Skin of body (tissue), 2 donors: ENCODE data around the gene BCR. TPM values are rescaled to one million over a fixed set of nuclear protein-coding genes. Genes with fewer than 3 reads are reported as not detected.

Source experiments
- DNase-seq: peaks from one replicate; lab custom pipeline; 2025; lab: John Stamatoyannopoulos, UW
- total RNA-seq: library from RNA; depleted of rRNA; stranded (reverse); fragments of >200 nt; gene quantifications from one replicate; pipeline ENCODE4 v1.2.3, GENCODE V29; 2014

The BCR gene
- total RNA-seq, 1 donor from 2014 or later = 25.1 TPM

DNA sequence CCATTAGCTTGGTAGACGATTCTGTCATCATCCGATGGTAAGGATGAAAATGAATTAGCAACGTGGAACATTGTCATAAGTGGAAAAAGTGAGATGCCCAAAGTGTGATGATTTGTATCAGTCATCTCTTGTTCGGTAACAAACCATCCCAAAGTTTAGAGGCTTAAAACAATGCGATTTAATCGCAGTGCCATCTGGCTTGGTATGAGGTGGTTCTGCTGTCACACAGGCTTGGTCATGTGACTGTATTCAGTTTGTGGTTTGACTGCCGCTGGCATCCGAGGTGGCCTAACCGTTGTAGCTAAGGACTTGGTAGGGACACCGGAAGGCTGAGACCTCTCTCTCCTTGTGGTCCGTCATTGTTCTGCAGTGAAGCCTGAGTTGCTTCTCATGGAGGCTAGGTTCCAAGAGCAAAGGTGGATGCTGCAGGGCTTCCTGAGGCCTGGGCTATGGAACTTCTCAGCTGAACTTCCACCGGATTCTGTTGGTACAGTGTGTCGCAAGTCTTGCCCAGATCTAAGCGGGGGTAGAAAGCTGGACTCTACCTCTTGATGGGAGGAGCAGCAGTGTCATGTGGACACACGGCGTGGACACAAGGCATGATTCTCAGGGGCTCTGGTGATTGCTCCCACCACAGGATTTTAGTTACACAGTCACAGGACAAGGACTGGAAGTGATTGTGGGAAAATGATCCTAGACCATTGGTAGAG is 36.3 kb downstream of the BCR start:
- no peak for DNase-seq

DNA sequence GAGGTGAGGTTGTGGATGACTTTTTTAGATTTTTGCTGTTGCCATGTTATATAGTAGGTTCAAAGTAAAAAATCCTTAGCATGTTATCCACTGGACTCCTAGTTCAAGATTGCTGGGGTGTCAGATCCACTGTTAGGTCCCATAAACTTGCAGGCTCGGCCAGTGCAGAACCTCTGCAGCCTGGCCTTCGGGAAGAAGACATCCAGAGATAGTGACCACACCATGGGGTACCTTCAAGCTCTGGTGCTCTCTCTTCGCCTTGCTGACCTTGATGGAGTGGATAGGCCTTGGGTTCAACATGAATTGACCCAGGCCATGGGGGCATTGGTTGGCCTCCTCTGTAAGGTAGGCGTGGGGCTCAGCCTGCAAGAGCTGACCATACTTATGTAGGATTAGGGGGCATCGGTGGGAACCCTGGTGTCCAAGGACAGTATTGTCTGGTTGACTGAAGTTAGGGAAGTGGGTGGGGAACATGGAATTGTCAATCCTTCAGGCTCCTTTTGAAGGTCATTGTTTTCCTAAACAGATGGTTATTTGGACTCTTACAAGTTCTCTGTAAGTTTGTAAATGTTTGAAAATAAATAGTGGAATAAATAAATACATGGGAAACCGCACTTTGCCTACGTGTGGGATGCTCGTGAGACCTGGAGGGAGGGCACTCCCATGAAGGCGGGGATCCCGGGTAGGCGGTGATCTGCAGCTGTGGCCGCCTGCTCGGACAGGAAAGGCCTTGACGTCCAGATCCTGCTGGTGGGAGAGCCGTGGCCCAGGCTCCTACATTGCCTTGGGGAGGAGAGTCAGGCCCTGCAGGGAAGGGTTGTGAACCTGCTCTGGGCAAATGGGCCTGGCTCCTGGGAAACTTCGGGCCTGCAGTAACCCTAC is 37.1 kb downstream of the BCR start:
- DNase-seq = no peak

DNA sequence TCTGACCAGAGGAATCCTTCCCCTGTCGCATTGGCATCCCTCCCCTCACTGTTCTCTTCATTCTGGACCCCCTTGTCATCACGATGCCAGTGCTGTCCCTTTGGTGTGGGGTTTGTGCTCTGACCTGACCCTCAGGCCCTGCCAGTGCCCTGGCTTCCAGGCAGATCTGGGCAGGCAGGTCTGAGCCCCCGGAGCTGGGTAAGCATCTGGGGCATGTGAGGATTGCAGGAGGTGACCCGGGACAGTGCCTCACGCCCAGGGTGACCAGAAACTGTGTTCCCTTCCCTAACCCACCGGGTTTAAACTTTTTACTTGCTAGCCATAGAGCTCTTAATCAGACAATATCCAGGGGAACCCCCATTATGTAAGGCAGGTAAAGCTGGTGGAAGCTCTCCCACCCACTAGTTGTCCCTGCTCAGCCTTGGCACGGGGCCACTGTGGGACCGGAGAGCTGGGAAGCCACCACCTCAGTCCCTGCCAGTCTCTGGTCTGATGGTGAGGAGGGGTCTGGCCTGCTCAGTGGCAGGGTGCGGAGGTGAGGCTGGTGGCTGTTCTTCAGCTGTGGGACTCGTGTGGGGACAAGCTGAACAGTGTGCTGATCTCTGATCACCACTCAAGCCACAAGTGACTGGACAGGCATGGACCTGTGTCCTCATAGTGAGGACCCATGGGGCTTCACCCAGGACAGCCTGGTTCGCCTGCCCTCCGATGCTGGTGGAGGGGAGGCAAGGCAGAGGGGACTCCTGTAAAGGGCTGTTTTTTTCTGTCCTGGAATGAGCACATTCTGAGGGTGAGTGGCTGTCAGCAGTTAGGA is 38.0 kb downstream of the BCR start:
- no peak for DNase-seq

DNA sequence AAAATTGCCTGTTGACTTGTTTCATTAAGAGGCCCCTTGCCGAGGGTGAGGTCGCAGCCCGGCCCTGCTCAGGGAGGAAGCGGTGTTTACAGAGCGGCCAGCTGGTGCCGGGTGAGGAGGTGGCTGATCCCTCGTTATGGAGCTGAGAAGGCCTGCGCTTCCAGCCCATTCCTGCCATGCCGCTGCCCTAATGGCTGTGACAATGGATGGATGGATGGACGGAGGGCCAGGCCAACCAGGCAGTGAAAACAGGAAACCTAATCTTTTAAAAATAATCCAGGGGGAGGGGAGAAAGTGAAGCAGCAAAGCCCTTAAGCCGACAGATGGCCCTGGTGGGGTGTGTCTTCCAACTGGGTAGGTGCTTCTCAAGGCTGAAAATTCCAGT is 38.5 kb downstream of the BCR start:
- no peak for DNase-seq

DNA sequence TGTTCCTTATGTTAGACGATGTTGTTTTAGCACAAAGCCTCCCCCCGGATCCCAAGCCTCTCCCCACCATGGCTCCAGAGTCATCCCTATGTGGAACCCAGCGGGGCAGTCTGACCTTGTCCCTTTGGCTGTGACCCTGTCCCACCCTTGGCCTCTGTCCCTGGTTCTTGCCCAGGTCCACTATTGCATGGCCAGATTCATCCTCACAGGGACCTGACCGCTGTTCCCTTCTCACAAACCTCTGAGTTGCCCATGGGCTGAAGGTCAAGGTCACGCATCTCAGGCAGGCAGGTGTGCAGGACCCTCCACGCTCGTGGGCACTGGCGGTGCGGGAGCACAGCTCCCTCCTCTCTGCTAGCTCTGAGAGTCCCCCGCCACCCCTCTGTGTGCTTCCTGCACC is 39.0 kb downstream of the BCR start:
- no peak for DNase-seq

DNA sequence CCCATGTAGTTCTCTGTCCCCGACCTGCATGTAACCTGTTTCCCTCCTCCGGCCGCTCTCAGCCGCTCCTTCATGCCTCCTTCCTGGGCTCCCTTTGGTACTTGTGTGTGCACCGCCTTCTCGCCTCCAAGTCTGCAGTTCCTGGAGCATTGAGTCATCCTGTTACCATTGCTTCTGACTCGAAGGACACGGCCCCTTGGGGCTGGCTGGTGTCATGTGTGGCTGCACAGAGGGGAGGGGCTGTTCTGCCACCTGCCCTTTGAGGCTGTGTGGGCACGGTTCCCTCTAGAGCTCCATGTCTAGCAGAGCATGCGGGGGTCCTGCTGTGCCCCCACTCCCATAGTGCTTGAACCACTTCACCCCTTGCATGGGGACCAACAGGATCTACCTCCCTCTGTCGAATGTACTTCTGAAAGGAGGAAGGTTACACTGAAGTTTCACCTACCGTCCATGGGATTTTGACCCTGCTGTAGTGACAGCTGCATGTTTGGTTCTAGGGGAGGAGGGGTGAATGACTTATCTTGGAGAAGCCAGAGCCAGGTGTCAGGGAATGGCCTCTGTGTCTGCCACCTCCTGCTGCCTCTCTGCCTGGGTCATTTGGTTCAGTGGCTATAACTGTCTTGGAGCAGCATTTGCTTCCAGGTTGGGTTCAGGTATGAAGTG is 39.6 kb downstream of the BCR start:
- no peak for DNase-seq

DNA sequence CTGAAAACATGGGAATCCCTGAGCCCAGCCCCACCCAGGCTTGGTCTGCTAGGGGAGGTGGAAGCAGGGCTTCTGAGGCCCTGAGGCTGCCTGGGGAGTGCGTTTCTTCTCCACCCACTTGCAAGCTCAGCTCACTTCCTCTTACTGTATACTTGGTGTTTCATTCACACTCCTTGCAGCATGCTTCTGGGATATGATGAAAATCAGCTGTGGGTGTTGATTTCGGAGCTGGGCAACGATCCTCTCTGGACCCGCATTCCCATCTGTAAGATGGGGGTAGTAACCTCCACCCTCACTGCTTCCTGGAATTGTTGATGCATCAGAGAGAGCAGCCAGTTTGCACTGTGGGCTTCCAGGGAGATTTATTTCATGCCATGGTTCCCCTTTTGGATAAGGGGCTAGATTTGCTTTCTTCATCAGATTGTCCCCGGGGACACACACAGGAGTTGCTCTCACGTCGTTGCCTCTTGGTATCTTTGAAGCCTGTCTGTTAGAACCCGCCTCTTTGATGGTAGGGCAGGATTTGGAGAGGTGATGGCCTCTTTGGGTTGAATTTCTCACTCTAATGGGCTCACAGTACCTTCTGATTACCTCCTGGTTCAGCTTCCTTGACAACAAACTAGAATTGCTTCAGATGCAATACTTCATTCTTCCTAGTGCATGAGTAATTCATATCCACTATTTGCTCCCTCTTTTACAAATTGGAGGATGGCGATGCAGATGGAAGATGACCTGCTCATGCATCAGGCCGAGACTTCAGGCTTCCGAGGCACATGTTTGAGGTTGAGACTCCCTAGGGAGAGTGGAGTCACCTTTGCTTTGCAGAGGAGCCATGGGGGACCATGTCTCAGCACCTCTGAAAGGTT is 40.4 kb downstream of the BCR start:
- DNase-seq = no peak

DNA sequence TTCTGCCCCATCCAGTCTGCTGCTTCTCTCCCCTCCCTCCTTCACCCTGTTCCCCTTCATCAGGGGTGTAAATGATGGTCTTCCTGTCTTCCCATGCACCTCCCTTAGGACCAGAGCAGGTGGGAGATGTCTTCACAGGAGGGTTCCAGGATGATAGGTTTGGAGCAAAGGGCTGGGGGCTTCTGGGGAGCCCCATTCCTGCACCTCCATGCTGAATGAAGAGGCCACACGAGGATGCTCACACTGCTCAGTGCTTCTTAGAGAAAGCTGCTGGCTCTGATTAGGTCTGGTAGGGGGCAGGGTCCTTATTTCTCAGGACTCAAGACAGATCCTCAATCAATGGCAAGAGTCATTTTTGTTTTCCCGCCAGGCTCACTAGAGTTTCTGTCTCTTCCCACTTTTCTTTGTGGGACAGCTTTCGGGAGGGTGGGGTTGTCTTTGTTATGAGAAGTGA is 41.1 kb downstream of the BCR start:
- no peak for DNase-seq

DNA sequence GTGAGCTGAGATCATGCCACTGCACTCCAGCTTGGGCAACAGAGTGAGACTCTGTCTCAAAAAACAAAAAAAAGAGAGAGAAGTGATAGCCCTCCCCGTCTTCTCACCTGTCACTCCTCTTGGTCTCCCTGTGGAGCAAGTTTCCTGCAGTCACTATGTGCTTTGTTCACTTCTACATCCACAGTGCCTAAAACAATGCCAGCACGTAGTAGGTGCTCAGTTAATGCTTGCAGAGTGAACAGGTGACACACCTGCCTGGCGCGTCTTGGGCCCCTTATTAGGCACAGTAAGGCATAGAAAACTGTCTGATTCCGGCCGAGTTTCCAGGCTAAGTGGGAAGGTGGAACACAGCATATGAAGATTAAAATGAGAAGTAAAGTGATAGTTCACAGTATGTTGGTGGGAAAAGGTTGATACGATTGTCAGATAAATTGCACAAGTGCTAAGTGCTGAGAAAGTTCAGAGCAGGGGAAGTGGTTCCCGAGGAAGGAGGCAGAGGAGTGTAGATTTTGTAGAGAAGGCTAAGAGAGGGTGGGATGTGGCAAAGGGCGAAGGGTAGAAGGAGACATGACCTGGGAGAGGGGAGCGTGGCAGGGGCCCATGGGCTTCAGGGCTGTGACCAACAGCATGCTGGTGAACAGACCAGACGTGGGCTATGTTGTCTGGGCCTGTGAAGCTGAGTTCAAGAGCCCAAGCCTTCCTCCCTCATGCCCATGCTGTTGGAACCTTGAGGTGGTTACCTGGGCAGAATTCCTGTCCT is 41.9 kb downstream of the BCR start:
- DNase-seq = no peak

DNA sequence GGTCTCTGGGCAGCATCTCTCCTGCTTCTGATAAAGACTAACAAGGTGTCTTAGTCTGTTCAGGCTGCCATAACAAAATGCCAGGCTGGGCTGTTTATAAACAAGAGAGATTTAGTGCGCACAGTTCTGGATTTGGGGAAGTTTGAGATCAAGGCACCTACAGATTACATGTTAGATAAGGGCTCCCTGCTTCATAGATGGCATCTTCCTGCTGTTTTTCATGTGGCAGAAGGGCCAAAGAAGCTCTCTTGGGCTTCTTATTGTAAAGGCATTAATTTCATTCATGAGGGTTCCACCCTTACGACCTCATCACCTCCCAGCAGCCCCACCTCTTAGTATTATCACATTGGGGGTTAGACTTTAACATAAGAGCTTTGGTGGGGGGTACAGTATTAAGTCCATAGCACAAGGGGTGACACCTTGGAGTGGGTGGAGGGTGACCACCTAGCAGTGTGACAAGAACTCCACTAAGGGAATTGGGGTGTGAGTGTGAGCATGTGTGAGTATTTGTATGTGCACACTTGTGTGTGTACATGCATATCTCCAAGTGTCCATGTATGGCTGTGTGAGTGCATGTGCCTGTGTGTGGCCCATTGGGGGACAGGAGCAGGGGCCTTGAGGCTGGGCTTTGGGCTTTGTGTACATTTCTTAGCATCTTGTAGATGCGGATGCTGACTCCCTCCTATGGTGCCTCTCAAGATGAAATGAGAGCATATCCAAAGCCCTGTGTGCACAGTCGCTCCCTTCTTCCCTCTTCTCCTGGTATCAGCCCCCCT is 42.7 kb downstream of the BCR start:
- no peak for DNase-seq

DNA sequence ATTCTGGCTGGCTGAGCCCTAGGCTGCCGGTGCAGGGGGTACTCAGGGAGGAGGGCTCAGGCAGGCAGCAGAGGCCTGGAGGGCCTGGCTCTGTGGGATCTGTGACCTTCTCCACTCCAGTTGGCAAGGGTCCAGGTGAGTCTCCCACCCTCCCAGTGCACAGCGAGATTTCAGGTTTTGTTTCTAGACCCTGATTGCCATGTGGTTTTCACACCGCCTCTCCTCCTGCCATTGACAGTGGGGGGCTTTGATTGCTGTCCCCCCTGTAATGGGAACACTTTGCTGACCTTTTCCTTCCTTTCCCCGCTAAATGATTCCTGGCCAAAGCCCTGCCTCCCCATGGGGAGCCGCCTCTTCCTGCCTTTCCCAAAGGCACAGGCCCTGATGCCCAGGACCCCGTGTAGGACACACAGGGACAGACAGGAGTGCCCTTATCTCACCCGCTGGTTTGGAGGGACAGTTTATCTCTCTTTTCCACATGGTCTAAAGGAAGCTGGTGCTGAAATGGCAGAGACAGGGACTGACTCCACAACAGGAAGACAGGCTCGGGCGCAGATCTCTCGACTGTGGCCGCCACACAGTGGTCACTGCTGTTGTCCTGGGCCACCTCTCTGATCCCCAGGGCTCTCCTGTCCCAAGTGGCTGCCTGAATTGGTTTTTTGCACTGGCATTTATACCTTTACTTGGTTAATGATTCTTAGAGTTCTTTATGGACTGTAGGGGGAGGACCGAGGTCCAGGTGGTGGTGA is 43.4 kb downstream of the BCR start:
- DNase-seq = no peak

DNA sequence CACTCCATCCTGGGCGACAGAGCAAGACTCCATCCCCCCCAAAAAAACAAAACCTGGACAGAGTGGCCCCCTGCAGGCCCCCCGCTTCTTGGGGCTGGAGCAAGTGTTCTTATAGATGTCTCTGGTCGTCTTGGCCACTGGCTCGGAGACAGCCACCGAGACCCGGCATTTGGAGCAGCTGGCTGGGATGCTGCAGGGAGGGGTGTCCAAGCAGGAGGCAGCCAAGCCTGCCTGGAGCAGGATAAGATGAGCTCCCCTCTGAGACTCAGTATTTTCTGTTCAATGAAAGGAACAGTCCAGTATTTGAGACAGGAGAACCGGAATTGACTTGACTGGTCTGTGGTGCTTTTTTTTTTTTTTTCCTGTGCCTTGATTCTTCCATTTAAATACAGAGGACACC is 44.5 kb downstream of the BCR start:
- DNase-seq = no peak

DNA sequence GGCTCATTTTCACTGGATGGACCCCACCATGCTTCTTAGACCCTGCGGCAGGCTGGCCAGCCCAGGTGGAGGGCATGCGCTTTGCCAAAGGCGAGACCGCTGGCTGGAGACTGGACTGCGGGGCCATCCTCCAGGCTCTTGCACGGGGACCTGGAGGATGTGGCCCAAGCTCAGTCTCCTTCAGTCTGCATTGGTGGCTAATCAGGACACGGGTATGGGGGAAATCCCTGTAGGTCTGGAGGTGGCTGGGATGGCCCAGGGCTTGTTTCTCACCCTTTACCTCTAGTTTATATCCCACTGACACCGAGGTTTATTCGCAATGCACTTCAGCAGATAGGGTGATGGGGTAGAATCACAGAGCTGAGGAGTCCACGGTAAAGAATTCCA is 45.0 kb downstream of the BCR start:
- DNase-seq = no peak

DNA sequence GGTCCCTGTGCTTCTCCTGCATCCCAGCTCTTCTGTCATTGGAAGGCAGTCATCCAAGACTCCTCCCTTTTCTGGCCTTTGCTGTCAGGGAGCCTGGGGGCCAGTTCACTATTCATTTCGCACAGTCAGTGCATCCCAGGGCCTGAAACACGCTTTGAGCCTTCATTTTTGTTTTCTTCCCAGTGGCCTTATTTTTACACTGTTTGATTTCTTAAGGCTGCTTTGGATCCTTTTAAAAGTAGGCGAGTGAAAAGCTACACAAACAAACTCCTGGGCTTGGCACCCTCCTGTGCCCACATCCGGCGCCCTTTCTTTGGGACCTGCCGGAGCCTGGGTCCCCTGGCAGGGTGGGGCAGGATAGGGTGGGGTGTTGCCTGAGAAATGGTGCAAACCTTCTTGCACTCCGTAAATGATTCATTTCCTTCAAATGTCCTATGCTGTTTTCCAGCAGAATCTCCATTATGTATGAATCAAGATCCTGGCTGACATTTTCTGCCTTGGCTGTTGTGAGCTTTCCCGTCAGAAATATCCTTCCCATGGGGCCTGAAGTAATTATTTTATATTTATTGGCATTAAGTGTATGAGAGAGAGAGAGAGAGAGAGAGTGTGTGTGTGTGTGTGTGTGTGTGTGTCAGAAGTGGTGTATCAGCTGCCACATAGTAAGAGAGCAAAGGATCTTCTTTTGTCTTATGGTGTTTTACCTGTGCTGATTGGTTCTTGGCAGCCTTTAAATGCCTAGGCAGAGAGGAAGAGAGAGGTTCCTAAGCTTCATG is 45.6 kb downstream of the BCR start:
- peak; percentile 45 for DNase-seq

DNA sequence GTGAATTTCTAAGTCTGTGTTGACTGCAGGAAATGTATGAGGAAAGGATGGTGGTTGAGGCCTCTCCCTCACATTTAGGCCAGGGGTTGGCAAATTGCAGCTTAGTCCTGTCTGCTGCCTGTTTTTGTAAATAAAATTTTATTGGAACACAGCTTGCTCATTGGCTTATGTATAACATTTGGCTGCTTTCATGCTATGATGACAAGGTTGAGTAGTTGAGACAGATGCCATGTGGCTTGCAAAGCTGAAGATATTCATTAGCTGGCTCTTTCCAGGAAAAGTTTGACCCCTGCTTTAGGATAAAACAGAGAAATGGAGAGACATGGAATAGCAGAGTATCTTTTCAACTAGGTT is 46.2 kb downstream of the BCR start:
- no peak for DNase-seq

DNA sequence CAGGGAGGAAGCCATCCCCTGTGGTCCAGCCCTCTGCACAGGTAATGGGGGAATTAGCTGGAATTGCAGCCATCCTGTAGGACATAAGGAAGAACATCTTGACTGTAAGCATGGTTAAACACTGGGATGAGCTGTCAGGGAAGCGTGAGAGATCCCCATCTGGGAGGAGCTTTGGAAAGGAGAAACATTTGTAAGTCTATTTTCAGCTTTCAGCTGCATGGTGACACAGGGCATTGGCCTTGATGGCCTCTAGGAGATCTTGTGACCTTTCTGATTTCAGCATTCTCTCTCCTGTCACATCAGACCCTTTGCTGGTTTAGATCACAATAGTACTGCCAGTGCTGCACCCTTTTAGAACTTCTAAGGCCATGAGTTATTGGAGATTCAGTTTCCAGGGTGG is 47.1 kb downstream of the BCR start:
- no peak for DNase-seq

DNA sequence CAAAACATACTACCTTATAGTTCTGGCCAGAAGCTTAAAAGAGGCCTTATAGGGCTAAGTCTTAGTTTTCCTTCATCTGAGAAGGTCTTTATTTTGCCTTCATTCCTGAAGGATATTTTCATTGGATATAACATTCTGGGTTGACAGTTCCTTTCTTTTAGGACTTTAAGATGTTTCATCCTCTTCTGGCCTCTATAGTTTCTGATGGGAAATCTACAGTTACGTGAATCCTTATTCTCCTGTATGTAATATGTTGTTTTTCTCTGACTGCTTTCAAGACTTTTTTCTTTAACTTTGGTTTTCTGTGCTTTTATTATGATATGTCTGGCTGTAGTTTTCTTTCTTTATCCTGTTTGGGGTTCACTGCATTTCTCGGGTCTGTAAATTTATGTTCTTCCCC is 48.2 kb downstream of the BCR start:
- no peak for DNase-seq

DNA sequence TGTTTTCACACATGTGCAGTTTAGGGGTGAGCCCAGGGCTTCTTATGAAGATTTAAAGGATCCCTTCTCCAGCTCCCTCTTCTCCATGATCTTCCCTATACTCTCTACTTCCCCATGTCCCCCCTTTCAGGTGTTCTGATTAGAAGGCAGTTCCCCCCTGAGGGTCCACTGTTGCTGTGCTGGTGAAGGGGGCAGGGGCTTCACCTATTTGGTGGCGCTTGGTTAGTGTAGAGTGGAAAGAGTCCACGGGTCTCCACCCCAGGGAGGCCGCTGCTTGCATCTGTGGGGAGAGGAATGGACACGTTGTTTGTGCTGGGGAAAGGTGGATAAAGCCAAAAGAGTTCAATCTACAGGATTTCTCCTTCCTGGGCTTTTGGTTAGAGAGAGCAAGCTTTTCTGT is 49.3 kb downstream of the BCR start:
- no peak for DNase-seq
